GM19240 (cell line): ENCODE data around the gene TRIP10.
"Not testable (repeated sequence)": the region's sequence is repeated elsewhere in the genome, so short reads cannot be mapped to it uniquely, and the experiment has no call there.

ENCODE experiments used
- DNase-seq: peaks from one replicate; pipeline ENCODE4 v3.0.0; 2011; ENCODE audit warnings: low spot score; ENCODE audit not compliant: insufficient read length

Gene TRIP10

GRCh38 chr19:6767081-6767356 is 27.5 kb downstream of the TRIP10 start:
- DNase-seq, result no peak

- DNase-seq, result peak; percentile 83
Observed at GRCh38 chr19:6767357-6768235, 28.1 kb downstream of the TRIP10 start, which contains the start of gene SH2D3A. Gene SH2D3A (minus strand): TSS chr19:6767435. CDS start chr19:6763748, 3,687 bp downstream.

DNA sequence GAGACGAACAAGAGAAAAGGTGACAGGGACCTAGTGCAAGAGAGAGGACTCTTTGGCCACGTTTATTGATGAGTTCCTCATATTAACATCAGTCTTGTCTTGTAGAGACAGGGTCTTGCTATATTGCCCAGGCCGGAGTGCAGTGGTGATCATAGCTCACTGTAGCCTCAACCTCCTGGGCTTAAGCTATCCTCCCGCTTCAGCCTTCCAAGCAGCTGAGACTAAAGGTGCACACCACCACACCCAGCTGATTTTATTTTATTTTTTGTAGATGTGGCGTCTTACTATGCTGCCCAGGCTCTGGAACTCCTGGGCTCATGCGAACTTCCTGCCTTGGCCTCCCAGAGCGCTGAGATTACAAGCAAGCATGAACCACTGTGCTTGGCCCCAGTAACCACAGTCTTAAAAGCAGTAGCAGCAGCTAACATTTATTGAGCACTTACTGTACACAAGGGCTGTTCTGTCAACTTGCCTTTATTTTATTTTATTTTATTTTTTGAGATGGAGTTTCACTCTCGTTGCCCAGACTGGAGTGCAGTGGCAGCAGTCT is 28.8 kb downstream of the TRIP10 start:
- no peak for DNase-seq

GRCh38 chr19:6769006-6769619 is 29.6 kb downstream of the TRIP10 start:
- no peak for DNase-seq

DNA sequence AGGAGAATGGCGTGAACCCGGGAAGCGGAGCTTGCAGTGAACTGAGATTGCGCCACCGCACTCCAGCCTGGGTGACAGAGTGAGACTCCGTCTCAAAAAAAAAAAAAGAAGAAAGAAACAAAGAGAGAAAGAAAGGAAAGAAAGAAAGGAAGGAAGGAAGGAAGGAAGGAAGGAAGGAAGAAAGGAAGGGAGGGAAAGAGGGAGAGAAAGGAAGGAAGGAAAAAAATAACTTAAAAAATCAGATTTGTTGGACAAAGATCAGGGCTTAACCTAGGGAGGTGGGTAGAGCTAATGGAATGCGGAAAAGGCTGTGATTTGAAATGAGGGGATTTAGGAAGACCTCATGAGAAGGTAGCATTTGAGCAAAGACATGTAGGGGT is 32.2 kb downstream of the TRIP10 start:
- not testable (repeated sequence) for DNase-seq

GRCh38 chr19:6772028-6772865 is 32.8 kb downstream of the TRIP10 start, which contains the start of gene VAV1:
Gene VAV1 (plus strand): TSS chr19:6772708. CDS start chr19:6772808, 100 bp downstream.
- peak; percentile 84 for DNase-seq

GRCh38 chr19:6772866-6773322 is 33.4 kb downstream of the TRIP10 start:
- no peak for DNase-seq

- no peak for DNase-seq
Observed at GRCh38 chr19:6773323-6773931, 33.9 kb downstream of the TRIP10 start.

- DNase-seq, result no peak
Observed at GRCh38 chr19:6774821-6775707, 35.6 kb downstream of the TRIP10 start.

GRCh38 chr19:6776045-6776444 is 36.6 kb downstream of the TRIP10 start:
- DNase-seq, result not testable (repeated sequence)

DNA sequence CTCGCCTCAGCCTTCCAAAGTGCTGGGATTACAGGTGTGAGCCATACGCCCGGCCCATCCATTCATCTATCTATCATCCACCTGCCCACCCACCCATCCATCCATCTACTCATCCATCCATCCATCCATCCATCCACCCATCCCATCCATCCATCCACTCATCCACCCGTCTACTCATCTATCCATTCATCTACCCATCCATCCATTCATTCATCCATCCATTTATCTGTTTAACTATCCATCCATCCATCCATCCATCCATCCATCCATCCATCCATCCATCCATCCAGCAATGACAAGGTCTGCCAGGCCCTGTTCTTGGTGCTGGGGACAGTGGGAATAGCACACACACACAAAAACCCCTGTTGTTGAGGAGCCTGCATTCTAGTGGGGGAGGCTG is 37.5 kb downstream of the TRIP10 start:
- no peak for DNase-seq

DNA sequence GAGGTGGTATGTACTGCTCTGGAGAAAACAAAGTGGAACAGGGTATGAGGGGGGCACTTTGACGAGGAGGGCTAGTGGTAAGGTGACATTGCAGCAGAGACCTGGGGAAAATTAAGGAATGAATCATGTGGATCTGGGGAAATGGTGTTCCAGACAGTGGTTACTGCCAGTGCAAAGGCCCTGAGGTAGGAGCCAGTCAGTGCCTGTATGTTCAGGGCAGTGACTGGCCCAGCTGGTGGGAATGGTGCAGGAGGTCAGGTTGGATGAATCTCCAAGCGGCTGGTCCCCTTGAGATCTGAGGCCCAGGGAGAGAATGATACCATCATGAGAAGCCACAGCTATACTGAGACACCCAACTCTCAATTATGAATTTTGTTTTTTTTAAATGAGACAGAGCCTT is 38.0 kb downstream of the TRIP10 start:
- DNase-seq, result no peak

DNA sequence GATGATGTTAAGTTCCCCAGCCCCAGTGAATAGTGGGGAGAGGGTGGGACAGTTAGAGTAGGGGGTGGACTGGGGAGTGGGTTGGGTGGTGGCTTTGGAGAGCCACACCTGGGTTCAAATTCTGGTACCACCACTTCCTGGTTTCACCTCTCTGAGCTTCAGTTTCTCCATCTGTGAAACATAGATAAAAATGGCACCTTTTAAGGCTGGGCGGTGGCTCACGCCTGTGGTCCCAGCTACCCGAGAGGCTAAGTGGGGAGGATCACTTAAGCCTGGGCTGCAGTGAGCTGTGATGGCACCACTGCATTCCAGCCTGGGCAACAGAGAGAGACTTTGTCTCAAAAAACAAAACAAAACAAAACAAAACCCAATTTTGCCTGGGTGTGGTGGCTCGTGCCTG is 38.9 kb downstream of the TRIP10 start:
- DNase-seq, result no peak

GRCh38 chr19:6779206-6779605 is 39.7 kb downstream of the TRIP10 start:
- no peak for DNase-seq

DNA sequence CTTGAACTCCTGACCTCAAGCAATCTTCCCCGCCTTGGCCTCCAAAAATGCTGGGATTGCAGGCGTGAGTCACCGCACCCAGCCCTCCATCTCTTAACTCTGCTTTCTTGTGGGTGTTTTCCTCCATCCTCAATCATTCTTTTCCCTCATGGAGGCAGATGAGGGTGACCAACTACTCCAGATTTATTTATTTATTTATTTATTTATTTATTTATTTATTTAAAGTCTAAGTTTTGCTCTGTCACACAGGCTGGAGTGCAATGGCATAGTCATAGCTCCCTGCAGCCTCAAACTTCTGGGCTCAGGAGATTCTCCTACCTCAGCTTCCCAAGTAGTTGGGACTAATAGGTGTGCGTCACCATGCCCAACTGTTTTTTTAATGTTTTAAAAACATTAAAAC is 47.9 kb downstream of the TRIP10 start:
- DNase-seq, result no peak

- DNase-seq, result no peak
Observed at GRCh38 chr19:6788896-6789295, 49.4 kb downstream of the TRIP10 start.

GRCh38 chr19:6790194-6791128 is 51.0 kb downstream of the TRIP10 start:
- DNase-seq, result no peak

DNA sequence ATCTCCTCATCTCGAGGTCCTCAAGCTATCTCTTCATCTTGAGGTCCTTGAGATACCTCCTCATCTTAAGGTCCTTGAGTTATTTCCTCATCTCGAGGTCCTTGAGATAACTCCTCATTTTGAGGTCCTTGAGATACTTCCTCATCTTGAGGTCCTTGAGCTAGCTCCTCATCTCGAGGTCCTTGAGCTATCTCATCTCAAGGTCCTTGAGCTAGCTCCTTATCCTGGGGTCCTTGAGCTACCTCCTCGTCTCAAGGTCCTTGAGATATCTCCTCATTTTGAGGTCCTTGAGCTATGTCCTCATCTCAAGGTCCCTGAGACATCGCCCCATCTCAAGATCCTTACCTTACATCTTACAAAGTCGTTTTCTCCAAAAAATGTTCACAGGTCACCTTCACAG is 51.8 kb downstream of the TRIP10 start:
- DNase-seq, result no peak

DNA sequence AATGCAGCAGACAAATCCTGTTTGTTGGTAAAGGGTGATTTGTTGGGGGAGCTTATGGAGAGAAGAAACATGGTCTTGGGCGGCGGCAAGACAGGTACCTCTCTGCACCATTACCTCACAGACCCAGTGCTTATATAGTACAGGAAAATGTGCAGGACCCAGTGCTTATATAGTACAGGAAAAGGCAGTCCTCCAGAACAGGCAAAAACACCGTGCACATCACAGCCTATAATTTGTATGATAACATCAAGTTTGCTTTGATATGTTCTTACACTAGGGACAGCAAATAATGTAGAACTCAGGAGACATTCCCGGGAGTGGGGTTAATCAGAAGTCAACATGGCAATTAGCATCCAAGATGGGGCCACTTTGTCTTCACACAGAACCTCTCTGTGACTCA is 53.9 kb downstream of the TRIP10 start:
- no peak for DNase-seq
